GM12801 (cell line): ENCODE results near the gene EPHA5.

ENCODE experiments used
- TF ChIP-seq, protein P1 (sequence below): IDR thresholded peaks from one replicate; pipeline ENCODE4 v1.5.1; 2011; ENCODE audit warnings: control low read depth; ENCODE audit not compliant: insufficient read length; ENCODE audit errors: extremely low read depth

Gene EPHA5

DNA sequence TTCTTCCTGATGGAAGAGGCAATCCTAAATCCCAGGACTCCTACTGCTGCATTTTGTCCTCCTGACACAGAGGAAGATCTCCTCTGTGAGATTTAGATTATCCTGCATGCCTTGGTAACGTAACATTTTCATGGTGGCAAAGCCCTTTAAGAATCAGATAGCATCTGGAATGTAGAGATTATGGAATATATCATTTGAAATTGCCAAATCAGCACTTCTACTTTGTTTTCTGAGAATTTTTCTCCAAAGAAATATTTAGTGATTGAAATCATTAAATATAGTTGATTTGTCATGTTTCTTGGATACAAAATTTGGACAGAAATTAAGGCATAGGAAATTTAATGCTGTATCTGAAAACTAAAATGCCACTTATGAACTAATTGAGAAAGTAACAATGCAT lies 326.9 kb downstream of the EPHA5 start:
- TF ChIP-seq, protein P1, sequence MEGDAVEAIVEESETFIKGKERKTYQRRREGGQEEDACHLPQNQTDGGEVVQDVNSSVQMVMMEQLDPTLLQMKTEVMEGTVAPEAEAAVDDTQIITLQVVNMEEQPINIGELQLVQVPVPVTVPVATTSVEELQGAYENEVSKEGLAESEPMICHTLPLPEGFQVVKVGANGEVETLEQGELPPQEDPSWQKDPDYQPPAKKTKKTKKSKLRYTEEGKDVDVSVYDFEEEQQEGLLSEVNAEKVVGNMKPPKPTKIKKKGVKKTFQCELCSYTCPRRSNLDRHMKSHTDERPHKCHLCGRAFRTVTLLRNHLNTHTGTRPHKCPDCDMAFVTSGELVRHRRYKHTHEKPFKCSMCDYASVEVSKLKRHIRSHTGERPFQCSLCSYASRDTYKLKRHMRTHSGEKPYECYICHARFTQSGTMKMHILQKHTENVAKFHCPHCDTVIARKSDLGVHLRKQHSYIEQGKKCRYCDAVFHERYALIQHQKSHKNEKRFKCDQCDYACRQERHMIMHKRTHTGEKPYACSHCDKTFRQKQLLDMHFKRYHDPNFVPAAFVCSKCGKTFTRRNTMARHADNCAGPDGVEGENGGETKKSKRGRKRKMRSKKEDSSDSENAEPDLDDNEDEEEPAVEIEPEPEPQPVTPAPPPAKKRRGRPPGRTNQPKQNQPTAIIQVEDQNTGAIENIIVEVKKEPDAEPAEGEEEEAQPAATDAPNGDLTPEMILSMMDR, result no peak

DNA sequence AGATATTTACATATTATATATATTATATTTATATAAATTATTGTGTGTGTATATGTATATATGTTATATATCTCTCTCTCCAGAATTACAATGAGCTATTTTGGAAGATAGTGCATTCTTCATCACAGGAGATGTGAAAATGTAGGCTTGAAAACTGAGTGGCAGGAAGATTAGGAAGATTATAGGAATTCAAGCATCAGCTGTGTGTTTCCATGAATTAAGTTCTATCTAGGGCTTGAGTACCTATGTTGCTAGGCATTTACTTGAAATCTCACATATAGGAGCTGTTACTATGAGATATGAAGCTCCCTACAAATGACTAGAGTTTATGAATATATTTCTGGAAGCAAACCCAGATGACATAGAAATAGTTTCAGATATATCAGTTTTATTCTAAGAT lies 328.7 kb downstream of the EPHA5 start:
- TF ChIP-seq, protein P1, result no peak

DNA sequence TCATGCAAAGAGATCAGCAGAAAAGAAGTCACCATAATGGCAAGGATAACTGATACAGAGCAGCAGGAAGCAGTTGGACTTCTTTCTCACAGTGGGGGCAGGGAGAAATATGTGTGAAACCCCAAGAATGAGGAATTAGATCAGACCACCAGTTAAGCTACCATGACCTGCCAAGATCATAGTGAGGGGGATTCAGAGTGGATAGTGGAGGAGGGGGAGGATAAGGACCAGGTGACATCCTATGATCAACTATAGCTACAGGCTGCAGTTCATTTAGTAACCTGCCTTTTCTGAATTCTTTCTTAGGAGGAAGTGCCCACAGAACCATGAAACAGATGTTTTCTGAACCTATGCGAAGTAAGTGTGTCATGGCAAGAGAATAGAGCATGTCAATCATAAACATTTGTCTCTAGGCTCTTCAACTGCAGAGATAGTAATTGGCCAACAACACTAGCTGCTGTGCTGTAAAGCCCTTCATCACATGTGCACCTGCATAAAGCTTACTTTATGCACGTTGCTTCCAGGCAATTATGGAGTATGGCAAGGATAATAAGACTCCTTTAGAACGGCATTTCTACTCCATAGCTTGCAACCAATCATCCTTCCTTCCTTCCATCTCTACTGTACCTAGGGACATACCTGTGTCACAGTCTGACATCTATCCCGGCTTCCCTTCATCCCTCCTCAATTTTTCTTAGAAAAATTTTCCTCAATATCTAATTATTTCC lies 329.7 kb downstream of the EPHA5 start:
- TF ChIP-seq, protein P1, result no peak

DNA sequence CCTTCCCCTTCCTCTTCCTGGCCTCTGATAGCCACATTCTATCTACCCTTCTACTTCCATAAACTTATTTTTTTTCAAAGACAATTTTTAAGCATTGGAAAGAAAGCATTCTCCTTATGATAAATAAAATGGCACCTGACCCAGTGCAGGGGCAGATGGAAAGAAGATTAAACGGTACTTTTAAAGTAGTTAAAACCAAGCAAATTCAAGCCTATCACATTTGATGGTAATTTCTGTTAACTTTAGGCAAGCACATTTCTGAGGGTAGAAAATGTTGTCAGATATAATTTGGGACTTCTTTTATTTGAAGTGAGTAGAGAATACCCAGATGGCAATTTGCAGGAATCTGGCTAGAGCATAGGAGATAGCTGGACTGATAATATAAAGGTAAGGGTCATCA lies 332.9 kb downstream of the EPHA5 start:
- TF ChIP-seq, protein P1, result no peak

DNA sequence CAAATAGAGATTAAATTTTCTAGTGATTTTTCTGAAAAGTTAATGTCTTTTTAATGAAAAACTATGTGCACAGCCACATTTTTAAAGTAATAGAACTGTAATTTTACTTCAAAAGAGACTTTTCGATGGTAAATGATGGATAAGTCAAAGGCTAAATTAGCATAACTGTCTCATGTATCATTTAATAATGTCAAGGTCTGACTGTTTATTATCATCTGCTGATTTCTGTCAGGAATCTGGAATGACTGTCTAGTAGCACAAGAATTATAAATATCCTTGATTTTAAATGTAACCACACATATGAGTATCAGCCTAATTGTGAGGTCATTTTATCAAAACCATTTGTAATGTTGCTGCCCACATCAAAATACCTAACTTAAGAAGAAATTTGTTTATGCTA lies 333.8 kb downstream of the EPHA5 start:
- TF ChIP-seq, protein P1, result no peak

DNA sequence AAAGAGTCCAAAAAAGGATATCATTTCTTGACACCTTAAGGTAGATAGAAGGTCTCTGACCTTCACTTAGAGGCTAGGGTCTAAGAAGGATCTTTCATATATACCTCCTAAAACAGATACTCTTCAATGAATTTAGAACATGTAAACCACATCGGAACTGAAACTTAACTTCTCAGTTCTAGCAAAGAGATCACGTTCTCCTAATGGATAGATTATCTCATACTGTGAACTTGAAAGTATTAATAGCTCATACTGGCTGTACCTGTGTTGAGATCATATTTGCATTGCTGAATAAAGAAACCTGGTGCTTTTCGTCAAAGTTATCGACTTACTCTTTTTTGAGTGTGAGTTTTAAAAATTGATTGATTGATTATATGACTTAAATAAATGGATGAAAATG lies 353.8 kb downstream of the EPHA5 start:
- TF ChIP-seq, protein P1, result no peak

DNA sequence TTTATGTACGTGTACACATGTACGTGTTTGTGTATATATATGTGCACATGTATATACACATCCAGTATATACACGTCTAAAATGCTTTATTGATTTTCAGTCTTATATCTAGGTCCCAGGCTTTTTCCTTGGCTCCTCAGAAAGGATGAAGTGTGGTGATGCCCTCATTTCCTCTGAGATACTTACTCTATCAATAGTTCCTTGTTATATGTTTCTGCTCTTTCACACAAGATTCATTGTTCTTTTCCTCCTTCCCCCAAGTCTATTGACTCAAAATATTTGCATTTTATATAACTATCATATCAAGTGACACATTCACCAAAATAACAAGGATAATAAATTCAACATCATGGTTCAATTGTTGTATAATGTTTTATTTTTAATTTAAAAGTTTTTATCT lies 359.2 kb downstream of the EPHA5 start:
- TF ChIP-seq, protein P1, result no peak
